ENCODE measurements around the gene MRPS25. TPM values are rescaled to one million over a fixed set of nuclear protein-coding genes. Genes with fewer than 3 reads are reported as not detected.

The MRPS25 gene
- total and polyA plus RNA-seq, 9 of the 15 experiments (the other 6 are each of a cell fraction or from before 2014, with no cell fraction given): 34.3 to 129 (median 78.2) TPM

- no peak for TF ChIP-seq NFE2L1 (tag; IDR thresholded peaks at IDR 0.05; ENCODE audit: borderline replicate concordance, low read depth)
- 0 out of 2 replicates have a peak, but pooled peaks have one; percentile 56 for TF ChIP-seq PTBP1 (IDR thresholded peaks at IDR 0.05; ENCODE audit: low read depth, low read length)
- peak; percentile 86; the same call in 1 of the 2 replicates for TF ChIP-seq BRD4 (IDR thresholded peaks at IDR 0.05)
- peak; percentile 23; the same call in 1 of the 2 replicates for TF ChIP-seq HDAC8 (tag; IDR thresholded peaks at IDR 0.05)
- TF ChIP-seq KDM4B (IDR thresholded peaks at IDR 0.05; ENCODE audit: borderline replicate concordance in 2 of 2, low read depth in 1 of 2): peak in 1 of 2 experiments; percentile 78; a peak in 1 of 4 replicates
- no peak; the same call in 1 of the 2 replicates for TF ChIP-seq NFRKB (IDR thresholded peaks at IDR 0.05; ENCODE audit: low read depth)
- peak in 1 of 2 experiments; percentile 63; a peak in 2 of 4 replicates for TF ChIP-seq NONO (IDR thresholded peaks at IDR 0.05; ENCODE audit: low read depth in 2 of 2, low read length in 1 of 2)
- no peak for TF ChIP-seq BMI1 (IDR thresholded peaks at IDR 0.05; ENCODE audit: low read length)
- TF ChIP-seq UBTF (IDR thresholded peaks at IDR 0.05; ENCODE audit: borderline replicate concordance in 1 of 2, low read depth in 2 of 2, low read length in 2 of 2): peak in 1 of 2 experiments; percentile 45; a peak in 1 of 4 replicates
- no peak for TF ChIP-seq ADNP (tag; IDR thresholded peaks at IDR 0.05)
- TF ChIP-seq ZNF316 (IDR thresholded peaks at IDR 0.05): peak; percentile 48
- TF ChIP-seq VEZF1 (CRISPR knock-in tag; IDR thresholded peaks at IDR 0.05): no peak
- no peak for TF ChIP-seq DPF2 (IDR thresholded peaks at IDR 0.05)
- TF ChIP-seq BCOR (IDR thresholded peaks at IDR 0.05): peak; percentile 61
- peak; percentile 89 for TF ChIP-seq ETS1 (conservative IDR thresholded peaks at IDR 0.05; ENCODE audit: control insufficient read depth, low read depth, low read length)
- no peak for TF ChIP-seq THRAP3 (IDR thresholded peaks at IDR 0.05; ENCODE audit: borderline replicate concordance)
- TF ChIP-seq CREB1 (IDR thresholded peaks at IDR 0.05): no peak; the same call in 1 of the 2 replicates
- TF ChIP-seq CREB1 (CRISPR knock-in tag; IDR thresholded peaks at IDR 0.05): peak; percentile 41; the same call in 1 of the 2 replicates
- TF ChIP-seq RBM39 (optimal IDR thresholded peaks at IDR 0.05; ENCODE audit: low read depth, low read length): no peak
- no peak for TF ChIP-seq HDGF (IDR thresholded peaks at IDR 0.05)
- no peak for TF ChIP-seq GATAD2B (IDR thresholded peaks at IDR 0.05; ENCODE audit: borderline replicate concordance)
- TF ChIP-seq IRF9 (tag; IDR thresholded peaks at IDR 0.05): no peak
- no peak for TF ChIP-seq FOXK2 (conservative IDR thresholded peaks at IDR 0.05 in 1 of 2, IDR thresholded peaks at IDR 0.05 in 1 of 2; ENCODE audit: low read depth in 2 of 2)
Measured at GRCh38 chr3:15064835-15065549, at the start of gene MRPS25 (continued).

Data from K562 (cell line).